HG02678 (cell line): ENCODE measurements around the gene KCNJ5.
A peak's percentile ranks its signal among the peaks of the same experiment; 100 is the strongest.

Experiments used
- ATAC-seq: cut with Tn5 transposase; IDR thresholded peaks from one replicate; pipeline ENCODE4 v1.9.1; 2021; ENCODE audit warnings: mild to moderate bottlenecking, moderate library complexity; ENCODE audit not compliant: unreplicated experiment

The KCNJ5 gene

GRCh38 chr11:128927683-128928336, 36.7 kb downstream of the KCNJ5 start:
- ATAC-seq: no peak

- ATAC-seq: peak; percentile 99
Measured at GRCh38 chr11:128928400-128928799, 37.2 kb downstream of the KCNJ5 start.

GRCh38 chr11:128929468-128929867, 38.3 kb downstream of the KCNJ5 start:
- no peak for ATAC-seq

GRCh38 chr11:128929991-128930390, 38.8 kb downstream of the KCNJ5 start:
- no peak for ATAC-seq

GRCh38 chr11:128931066-128931465, 39.9 kb downstream of the KCNJ5 start:
- ATAC-seq: no peak

- no peak for ATAC-seq
Measured at GRCh38 chr11:128931668-128932067, 40.5 kb downstream of the KCNJ5 start.

GRCh38 chr11:128933481-128934178, 42.5 kb downstream of the KCNJ5 start:
- ATAC-seq: no peak

- ATAC-seq: no peak
Measured at GRCh38 chr11:128934351-128934750, 43.2 kb downstream of the KCNJ5 start.

GRCh38 chr11:128934926-128935325, 43.8 kb downstream of the KCNJ5 start:
- ATAC-seq: no peak

GRCh38 chr11:128936606-128937251, 45.6 kb downstream of the KCNJ5 start:
- no peak for ATAC-seq

GRCh38 chr11:128937480-128937879, 46.3 kb downstream of the KCNJ5 start:
- ATAC-seq: no peak

- no peak for ATAC-seq
Measured at GRCh38 chr11:128938156-128938885, 47.2 kb downstream of the KCNJ5 start.

GRCh38 chr11:128939591-128939990, 48.4 kb downstream of the KCNJ5 start:
- ATAC-seq: no peak

- no peak for ATAC-seq
Measured at GRCh38 chr11:128940156-128940555, 49.0 kb downstream of the KCNJ5 start.

GRCh38 chr11:128940603-128941002, 49.4 kb downstream of the KCNJ5 start:
- ATAC-seq: no peak

- no peak for ATAC-seq
Measured at GRCh38 chr11:128941110-128941509, 50.0 kb downstream of the KCNJ5 start.

- no peak for ATAC-seq
Measured at GRCh38 chr11:128941573-128942271, 50.6 kb downstream of the KCNJ5 start.

- no peak for ATAC-seq
Measured at GRCh38 chr11:128942272-128942612, 51.1 kb downstream of the KCNJ5 start.

- no peak for ATAC-seq
Measured at GRCh38 chr11:128942817-128943427, 51.8 kb downstream of the KCNJ5 start, which contains the start of gene TP53AIP1. Gene TP53AIP1, minus strand, starts transcription at chr11:128942871. Its CDS starts 5,053 bp downstream, at chr11:128937818.

GRCh38 chr11:128943428-128943976, 52.3 kb downstream of the KCNJ5 start:
- ATAC-seq: no peak
